Measurements from ENCODE around the gene TMEM92.

The TMEM92 gene

DNA sequence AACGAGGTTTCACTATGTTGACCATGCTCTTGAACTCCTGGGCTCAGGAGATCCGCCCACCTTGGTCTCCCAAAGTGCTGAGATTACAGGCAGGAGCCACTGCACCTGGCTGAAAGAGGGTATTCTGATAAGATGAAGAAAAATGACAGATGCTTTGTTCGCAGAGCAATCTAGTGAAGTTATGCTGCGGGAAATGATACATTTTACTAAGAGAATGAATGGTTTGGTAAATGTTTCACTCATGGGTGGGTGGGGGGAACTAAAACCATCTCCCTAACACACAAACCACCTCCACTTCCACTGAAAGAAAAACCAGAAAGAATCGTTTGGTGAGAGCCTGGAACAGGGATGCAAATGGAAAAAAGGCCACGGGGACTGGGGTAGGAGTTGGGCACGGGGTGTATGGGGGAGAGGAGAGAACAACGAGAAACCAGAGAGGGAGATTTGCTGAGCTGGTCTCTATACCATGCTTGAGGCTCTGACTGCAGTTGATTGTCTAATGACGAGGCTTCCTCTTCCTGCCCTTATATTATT lies 52.6 kb downstream of the TMEM92 start:
- no peak overlapping the region for H3K27ac ChIP-seq (replicated peaks)
- no peak overlapping the region for H3K4me3 ChIP-seq (replicated peaks; ENCODE audit: insufficient read depth, low read length)
- no peak for DNase-seq (ENCODE audit: low read depth in 1 of 2, low spot score in 1 of 2)
- H3K27me3 ChIP-seq (ENCODE audit: insufficient read depth, poor library complexity, severe bottlenecking) = no peaks in the 10 kb centered on the region
- TF ChIP-seq, protein P1, sequence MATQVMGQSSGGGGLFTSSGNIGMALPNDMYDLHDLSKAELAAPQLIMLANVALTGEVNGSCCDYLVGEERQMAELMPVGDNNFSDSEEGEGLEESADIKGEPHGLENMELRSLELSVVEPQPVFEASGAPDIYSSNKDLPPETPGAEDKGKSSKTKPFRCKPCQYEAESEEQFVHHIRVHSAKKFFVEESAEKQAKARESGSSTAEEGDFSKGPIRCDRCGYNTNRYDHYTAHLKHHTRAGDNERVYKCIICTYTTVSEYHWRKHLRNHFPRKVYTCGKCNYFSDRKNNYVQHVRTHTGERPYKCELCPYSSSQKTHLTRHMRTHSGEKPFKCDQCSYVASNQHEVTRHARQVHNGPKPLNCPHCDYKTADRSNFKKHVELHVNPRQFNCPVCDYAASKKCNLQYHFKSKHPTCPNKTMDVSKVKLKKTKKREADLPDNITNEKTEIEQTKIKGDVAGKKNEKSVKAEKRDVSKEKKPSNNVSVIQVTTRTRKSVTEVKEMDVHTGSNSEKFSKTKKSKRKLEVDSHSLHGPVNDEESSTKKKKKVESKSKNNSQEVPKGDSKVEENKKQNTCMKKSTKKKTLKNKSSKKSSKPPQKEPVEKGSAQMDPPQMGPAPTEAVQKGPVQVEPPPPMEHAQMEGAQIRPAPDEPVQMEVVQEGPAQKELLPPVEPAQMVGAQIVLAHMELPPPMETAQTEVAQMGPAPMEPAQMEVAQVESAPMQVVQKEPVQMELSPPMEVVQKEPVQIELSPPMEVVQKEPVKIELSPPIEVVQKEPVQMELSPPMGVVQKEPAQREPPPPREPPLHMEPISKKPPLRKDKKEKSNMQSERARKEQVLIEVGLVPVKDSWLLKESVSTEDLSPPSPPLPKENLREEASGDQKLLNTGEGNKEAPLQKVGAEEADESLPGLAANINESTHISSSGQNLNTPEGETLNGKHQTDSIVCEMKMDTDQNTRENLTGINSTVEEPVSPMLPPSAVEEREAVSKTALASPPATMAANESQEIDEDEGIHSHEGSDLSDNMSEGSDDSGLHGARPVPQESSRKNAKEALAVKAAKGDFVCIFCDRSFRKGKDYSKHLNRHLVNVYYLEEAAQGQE (IDR thresholded peaks at IDR 0.05; ENCODE audit: insufficient replicate concordance, low read depth) = no peak
- TF ChIP-seq SPI1 (IDR thresholded peaks at IDR 0.05; ENCODE audit: borderline replicate concordance, low read depth) (no peak), POLR2AphosphoS5 (IDR thresholded peaks at IDR 0.05; ENCODE audit: low read depth) (no peak), GABPA (IDR thresholded peaks at IDR 0.05; ENCODE audit: low read depth) (no peak)
- TF ChIP-seq, protein P2, sequence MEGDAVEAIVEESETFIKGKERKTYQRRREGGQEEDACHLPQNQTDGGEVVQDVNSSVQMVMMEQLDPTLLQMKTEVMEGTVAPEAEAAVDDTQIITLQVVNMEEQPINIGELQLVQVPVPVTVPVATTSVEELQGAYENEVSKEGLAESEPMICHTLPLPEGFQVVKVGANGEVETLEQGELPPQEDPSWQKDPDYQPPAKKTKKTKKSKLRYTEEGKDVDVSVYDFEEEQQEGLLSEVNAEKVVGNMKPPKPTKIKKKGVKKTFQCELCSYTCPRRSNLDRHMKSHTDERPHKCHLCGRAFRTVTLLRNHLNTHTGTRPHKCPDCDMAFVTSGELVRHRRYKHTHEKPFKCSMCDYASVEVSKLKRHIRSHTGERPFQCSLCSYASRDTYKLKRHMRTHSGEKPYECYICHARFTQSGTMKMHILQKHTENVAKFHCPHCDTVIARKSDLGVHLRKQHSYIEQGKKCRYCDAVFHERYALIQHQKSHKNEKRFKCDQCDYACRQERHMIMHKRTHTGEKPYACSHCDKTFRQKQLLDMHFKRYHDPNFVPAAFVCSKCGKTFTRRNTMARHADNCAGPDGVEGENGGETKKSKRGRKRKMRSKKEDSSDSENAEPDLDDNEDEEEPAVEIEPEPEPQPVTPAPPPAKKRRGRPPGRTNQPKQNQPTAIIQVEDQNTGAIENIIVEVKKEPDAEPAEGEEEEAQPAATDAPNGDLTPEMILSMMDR (IDR thresholded peaks at IDR 0.05; ENCODE audit: insufficient read depth, low read length) = no peak

DNA sequence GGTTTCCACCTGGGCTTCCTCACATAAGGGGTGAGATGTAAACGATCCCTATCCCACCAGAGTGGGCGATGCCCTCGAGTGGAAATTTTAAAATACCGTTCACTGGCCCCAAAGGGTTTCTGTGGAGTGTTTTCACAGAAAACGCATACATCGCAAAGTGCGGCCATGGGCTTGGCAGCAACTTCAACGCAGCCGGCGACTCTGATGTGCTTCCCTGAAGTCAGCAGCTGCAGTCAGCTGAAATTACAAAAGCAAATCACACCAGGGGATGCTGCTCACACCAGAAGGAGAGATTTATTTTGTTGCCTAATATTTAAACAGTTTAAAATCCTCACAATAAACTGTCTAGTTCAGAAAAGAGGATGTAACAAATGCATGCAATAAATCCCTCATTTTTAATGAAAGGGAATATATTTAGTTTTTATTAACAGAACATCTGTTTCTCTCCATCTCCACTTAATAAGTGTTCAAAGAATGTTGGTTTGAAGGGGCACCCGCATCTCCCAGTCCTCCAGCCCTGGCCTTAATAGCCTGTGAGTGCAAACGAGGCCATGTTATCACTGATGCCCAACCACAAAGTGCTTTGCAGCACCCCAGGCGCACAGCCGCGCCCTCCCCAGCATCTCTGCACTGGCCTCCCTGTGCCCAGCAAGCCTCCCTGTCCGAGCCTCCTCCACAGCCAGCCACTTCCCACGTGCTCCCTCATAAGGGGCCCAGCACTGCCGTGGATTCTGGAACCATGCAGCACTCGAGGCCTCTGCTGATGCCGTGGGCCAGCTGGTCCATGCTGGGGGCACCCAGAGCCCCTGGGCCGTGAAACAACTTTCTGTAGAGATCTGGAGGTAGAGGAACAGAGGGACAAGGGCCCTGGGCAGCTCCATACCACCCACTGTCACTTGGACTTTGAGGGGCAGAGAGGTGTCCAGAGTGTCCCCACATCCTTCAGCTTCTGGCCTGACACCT lies 54.4 kb downstream of the TMEM92 start:
- DNase-seq (ENCODE audit: low read depth in 1 of 2, low spot score in 1 of 2) = no peak
- no peak overlapping the region for H3K27ac ChIP-seq (replicated peaks)
- TF ChIP-seq, protein P1 (IDR thresholded peaks at IDR 0.05; ENCODE audit: insufficient replicate concordance, low read depth) = no peak
- TF ChIP-seq, protein P2 (IDR thresholded peaks at IDR 0.05; ENCODE audit: insufficient read depth, low read length) = no peak
- no peak for TF ChIP-seq GABPA (IDR thresholded peaks at IDR 0.05; ENCODE audit: low read depth)
- TF ChIP-seq POLR2AphosphoS5 (IDR thresholded peaks at IDR 0.05; ENCODE audit: low read depth) = no peak
- no peak for TF ChIP-seq SPI1 (IDR thresholded peaks at IDR 0.05; ENCODE audit: borderline replicate concordance, low read depth)
- no peaks in the 10 kb centered on the region for H3K27me3 ChIP-seq (ENCODE audit: insufficient read depth, poor library complexity, severe bottlenecking)
- no peak overlapping the region for H3K4me3 ChIP-seq (replicated peaks; ENCODE audit: insufficient read depth, low read length)

DNA sequence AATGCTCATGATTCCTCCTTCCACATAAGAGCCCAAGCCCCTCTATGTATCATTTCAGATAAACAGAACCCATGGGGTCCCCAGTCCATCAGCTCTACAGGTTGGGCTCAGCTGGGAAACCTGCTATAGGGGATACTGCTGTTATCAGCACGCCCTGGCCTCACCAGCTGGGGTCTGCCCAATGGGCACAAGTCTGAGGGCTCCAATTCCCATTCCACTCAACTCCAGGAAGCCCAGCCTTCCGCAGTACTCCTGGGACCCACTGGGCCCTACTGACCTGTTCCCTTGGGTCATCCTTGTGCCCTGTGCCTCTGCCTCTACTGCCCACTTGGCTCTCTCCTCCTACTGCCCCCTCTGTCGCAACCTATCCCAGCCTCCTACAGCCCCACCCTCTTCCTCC lies 55.5 kb downstream of the TMEM92 start:
- TF ChIP-seq GABPA (IDR thresholded peaks at IDR 0.05; ENCODE audit: low read depth) (no peak), POLR2AphosphoS5 (IDR thresholded peaks at IDR 0.05; ENCODE audit: low read depth) (no peak), SPI1 (IDR thresholded peaks at IDR 0.05; ENCODE audit: borderline replicate concordance, low read depth) (no peak)
- TF ChIP-seq, protein P2 (IDR thresholded peaks at IDR 0.05; ENCODE audit: insufficient read depth, low read length) = no peak
- TF ChIP-seq, protein P1 (IDR thresholded peaks at IDR 0.05; ENCODE audit: insufficient replicate concordance, low read depth) = no peak
- Histone ChIP-seq H3K4me3 (replicated peaks; ENCODE audit: insufficient read depth, low read length) (no peak overlapping the region), H3K27ac (replicated peaks) (no peak overlapping the region), H3K27me3 (ENCODE audit: insufficient read depth, poor library complexity, severe bottlenecking) (no peaks in the 10 kb centered on the region)
- no peak for DNase-seq (ENCODE audit: low read depth in 1 of 2, low spot score in 1 of 2)
